ENCODE data around the gene ARHGEF12.

The ARHGEF12 gene

GRCh38 chr11:120343429-120343828 lies 7.2 kb downstream of the ARHGEF12 start:
- no peak for DNase-seq

GRCh38 chr11:120344302-120345004 lies 8.2 kb downstream of the ARHGEF12 start:
- DNase-seq: no peak

- DNase-seq: no peak
Measured at GRCh38 chr11:120346233-120346632, 10.0 kb downstream of the ARHGEF12 start.

GRCh38 chr11:120350637-120351036 lies 14.4 kb downstream of the ARHGEF12 start:
- DNase-seq: no peak

- no peak for DNase-seq
Measured at GRCh38 chr11:120352405-120352804, 16.2 kb downstream of the ARHGEF12 start.

- no peak for DNase-seq
Measured at GRCh38 chr11:120354068-120354467, 17.9 kb downstream of the ARHGEF12 start.

GRCh38 chr11:120354779-120355178 lies 18.6 kb downstream of the ARHGEF12 start:
- no peak for DNase-seq

- no peak for DNase-seq
Measured at GRCh38 chr11:120357620-120358019, 21.4 kb downstream of the ARHGEF12 start.

GRCh38 chr11:120358729-120359128 lies 22.5 kb downstream of the ARHGEF12 start:
- no peak for DNase-seq

- DNase-seq: no peak
Measured at GRCh38 chr11:120363436-120363835, 27.2 kb downstream of the ARHGEF12 start.

GRCh38 chr11:120365512-120365911 lies 29.3 kb downstream of the ARHGEF12 start:
- DNase-seq: no peak

- DNase-seq: no peak
Measured at GRCh38 chr11:120372296-120372695, 36.1 kb downstream of the ARHGEF12 start.

- DNase-seq: no peak
Measured at GRCh38 chr11:120375076-120375475, 38.9 kb downstream of the ARHGEF12 start.

- DNase-seq: no peak
Measured at GRCh38 chr11:120376547-120377182, 40.5 kb downstream of the ARHGEF12 start.

- DNase-seq: no peak
Measured at GRCh38 chr11:120378474-120378873, 42.3 kb downstream of the ARHGEF12 start.

- DNase-seq: no peak
Measured at GRCh38 chr11:120381401-120381800, 45.2 kb downstream of the ARHGEF12 start.

- DNase-seq: no peak
Measured at GRCh38 chr11:120383518-120384155, 47.4 kb downstream of the ARHGEF12 start.

- no peak for DNase-seq
Measured at GRCh38 chr11:120384476-120384875, 48.3 kb downstream of the ARHGEF12 start.

- no peak for DNase-seq
Measured at GRCh38 chr11:120385110-120385509, 48.9 kb downstream of the ARHGEF12 start.

- DNase-seq: no peak
Measured at GRCh38 chr11:120385655-120386054, 49.4 kb downstream of the ARHGEF12 start.

GRCh38 chr11:120386318-120386717 lies 50.1 kb downstream of the ARHGEF12 start:
- no peak for DNase-seq

GRCh38 chr11:120386774-120387371 lies 50.7 kb downstream of the ARHGEF12 start:
- no peak for DNase-seq

GRCh38 chr11:120388261-120388660 lies 52.0 kb downstream of the ARHGEF12 start:
- no peak for DNase-seq

Data from DMS153 (cell line).